Endothelial cell of umbilical vein (primary cell): ENCODE results near the gene KCNC4.

Source experiments
- CTCF ChIP-seq, 2 donors: IDR thresholded peaks; 1 replicate in 1 of 2; 2 replicates in 1 of 2; pipeline ENCODE4 v1.5.1; 2011; ENCODE audit warnings: low read length in 2 of 2, mild to moderate bottlenecking in 2 of 2, moderate library complexity in 2 of 2, control low read depth in 1 of 2, inconsistent platforms in 1 of 2, low read depth in 1 of 2; ENCODE audit not compliant: insufficient read depth in 1 of 2; ENCODE audit errors: extremely low read depth in 1 of 2
- MYC ChIP-seq: IDR thresholded peaks from one replicate; pipeline ENCODE4 v1.6.1; 2011; ENCODE audit warnings: mild to moderate bottlenecking, low read depth, low read length
- POLR2AphosphoS5 ChIP-seq: IDR thresholded peaks from 2 replicates; pipeline ENCODE4 v1.6.1; 2012; ENCODE audit warnings: low read depth, mild to moderate bottlenecking, control low read depth, low read length, moderate library complexity; ENCODE audit not compliant: insufficient read depth

GRCh38 chr1:110205591-110206155 is 4.4 kb upstream of the KCNC4 start:
- TF ChIP-seq CTCF (IDR thresholded peaks at IDR 0.05; ENCODE audit: extremely low read depth in 1 of 2, insufficient read depth in 1 of 2, low read depth in 1 of 2, low read length in 2 of 2) (no peak), POLR2AphosphoS5 (no peak), MYC (no peak)
